HL-60 (cell line): Measurements from ENCODE around the gene ZNF503.
"Not testable (repeated sequence)": the region's sequence is repeated elsewhere in the genome, so short reads cannot be mapped to it uniquely, and the experiment has no call there.

Experiments
- DNase-seq, 2 experiments: peaks; one replicate each; pipeline ENCODE4 v3.0.0-alpha.2; 2010 to 2020; ENCODE audit warnings: low read depth in 1 of 2, low spot score in 1 of 2
- H3K27ac ChIP-seq: fragments of 250-450 bp; sonication (Bioruptor Pico); replicated peaks from 2 replicates; pipeline ENCODE4 v1.5.1; 2020; ENCODE audit warnings: mild to moderate bottlenecking, moderate library complexity
- H3K27me3 ChIP-seq: fragments of 250-450 bp; sonication (Bioruptor Pico); 2 replicates; pipeline ENCODE4 v1.5.1; 2021; ENCODE audit warnings: mild to moderate bottlenecking, moderate library complexity; ENCODE audit not compliant: insufficient read depth, poor library complexity, severe bottlenecking
- H3K4me3 ChIP-seq: replicated peaks from 2 replicates; pipeline ENCODE4 v1.5.1; 2011; ENCODE audit warnings: mild to moderate bottlenecking, control low read depth, low read length; ENCODE audit not compliant: insufficient read depth
- GABPA ChIP-seq: IDR thresholded peaks from 2 replicates; pipeline ENCODE4 v1.6.1; 2012; ENCODE audit warnings: low read depth
- POLR2AphosphoS5 ChIP-seq: IDR thresholded peaks from 2 replicates; pipeline ENCODE4 v1.6.1; 2012; ENCODE audit warnings: low read depth
- SPI1 ChIP-seq: IDR thresholded peaks from 2 replicates; pipeline ENCODE4 v1.6.1; 2012; ENCODE audit warnings: low read depth, mild to moderate bottlenecking, borderline replicate concordance
- TF ChIP-seq, protein P1 (sequence below): IDR thresholded peaks from 2 replicates; pipeline ENCODE4 v1.6.1; 2012; ENCODE audit warnings: low read depth; ENCODE audit not compliant: insufficient replicate concordance
- TF ChIP-seq, protein P2 (sequence below): IDR thresholded peaks from one replicate; pipeline ENCODE4 v1.5.1; 2011; ENCODE audit warnings: low read length, control low read depth, inconsistent platforms; ENCODE audit not compliant: insufficient read depth

ZNF503 gene

DNA sequence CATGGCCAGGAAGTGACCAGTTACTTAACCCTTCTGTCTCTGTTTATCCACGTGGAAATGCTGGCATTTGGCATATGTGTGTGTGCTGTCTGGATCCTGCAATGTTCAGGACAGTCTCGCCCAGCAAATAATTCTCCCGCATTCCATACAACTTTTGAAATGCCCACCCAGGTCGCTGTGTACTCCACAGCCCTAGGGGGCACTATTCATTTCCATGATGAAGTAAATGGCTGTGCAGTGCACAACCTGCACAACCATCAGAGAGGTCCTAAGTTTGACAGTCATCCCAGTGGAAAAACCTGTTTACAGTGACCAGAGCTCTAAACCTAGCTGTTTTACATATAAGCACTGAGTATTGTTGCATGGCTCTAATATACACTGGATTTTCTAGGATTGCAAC, 38.1 kb downstream of the ZNF503 start:
- H3K27me3 ChIP-seq, result no peaks in the 10 kb centered on the region
- TF ChIP-seq, protein P1, sequence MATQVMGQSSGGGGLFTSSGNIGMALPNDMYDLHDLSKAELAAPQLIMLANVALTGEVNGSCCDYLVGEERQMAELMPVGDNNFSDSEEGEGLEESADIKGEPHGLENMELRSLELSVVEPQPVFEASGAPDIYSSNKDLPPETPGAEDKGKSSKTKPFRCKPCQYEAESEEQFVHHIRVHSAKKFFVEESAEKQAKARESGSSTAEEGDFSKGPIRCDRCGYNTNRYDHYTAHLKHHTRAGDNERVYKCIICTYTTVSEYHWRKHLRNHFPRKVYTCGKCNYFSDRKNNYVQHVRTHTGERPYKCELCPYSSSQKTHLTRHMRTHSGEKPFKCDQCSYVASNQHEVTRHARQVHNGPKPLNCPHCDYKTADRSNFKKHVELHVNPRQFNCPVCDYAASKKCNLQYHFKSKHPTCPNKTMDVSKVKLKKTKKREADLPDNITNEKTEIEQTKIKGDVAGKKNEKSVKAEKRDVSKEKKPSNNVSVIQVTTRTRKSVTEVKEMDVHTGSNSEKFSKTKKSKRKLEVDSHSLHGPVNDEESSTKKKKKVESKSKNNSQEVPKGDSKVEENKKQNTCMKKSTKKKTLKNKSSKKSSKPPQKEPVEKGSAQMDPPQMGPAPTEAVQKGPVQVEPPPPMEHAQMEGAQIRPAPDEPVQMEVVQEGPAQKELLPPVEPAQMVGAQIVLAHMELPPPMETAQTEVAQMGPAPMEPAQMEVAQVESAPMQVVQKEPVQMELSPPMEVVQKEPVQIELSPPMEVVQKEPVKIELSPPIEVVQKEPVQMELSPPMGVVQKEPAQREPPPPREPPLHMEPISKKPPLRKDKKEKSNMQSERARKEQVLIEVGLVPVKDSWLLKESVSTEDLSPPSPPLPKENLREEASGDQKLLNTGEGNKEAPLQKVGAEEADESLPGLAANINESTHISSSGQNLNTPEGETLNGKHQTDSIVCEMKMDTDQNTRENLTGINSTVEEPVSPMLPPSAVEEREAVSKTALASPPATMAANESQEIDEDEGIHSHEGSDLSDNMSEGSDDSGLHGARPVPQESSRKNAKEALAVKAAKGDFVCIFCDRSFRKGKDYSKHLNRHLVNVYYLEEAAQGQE, result no peak
- TF ChIP-seq GABPA (no peak), SPI1 (no peak), POLR2AphosphoS5 (no peak)
- TF ChIP-seq, protein P2, sequence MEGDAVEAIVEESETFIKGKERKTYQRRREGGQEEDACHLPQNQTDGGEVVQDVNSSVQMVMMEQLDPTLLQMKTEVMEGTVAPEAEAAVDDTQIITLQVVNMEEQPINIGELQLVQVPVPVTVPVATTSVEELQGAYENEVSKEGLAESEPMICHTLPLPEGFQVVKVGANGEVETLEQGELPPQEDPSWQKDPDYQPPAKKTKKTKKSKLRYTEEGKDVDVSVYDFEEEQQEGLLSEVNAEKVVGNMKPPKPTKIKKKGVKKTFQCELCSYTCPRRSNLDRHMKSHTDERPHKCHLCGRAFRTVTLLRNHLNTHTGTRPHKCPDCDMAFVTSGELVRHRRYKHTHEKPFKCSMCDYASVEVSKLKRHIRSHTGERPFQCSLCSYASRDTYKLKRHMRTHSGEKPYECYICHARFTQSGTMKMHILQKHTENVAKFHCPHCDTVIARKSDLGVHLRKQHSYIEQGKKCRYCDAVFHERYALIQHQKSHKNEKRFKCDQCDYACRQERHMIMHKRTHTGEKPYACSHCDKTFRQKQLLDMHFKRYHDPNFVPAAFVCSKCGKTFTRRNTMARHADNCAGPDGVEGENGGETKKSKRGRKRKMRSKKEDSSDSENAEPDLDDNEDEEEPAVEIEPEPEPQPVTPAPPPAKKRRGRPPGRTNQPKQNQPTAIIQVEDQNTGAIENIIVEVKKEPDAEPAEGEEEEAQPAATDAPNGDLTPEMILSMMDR, result no peak
- no peak overlapping the region for H3K4me3 ChIP-seq
- no peak overlapping the region for H3K27ac ChIP-seq
- no peak for DNase-seq

DNA sequence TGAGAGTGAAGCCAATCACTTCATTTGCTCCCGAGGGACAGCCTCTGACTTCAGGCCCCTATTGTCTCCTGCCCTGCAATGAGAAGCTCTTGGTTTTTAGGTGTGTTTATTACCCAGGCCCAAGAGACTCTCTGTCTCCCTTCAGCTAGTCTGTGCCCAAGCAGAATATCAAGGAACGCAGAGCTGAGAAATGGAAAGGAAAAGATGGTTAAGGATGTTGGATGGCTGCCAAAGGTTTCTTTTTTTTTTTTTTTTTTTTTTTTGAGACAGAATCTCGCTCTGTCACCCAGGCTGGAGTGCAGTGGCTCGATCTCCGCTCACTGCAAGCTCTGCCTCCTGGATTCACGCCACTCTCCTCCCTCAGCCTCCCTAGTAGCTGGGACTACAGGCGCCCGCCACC, 41.7 kb downstream of the ZNF503 start:
- not testable (repeated sequence) for H3K27me3 ChIP-seq, H3K4me3 ChIP-seq, DNase-seq
- peak overlapping the region; percentile 59 for H3K27ac ChIP-seq

DNA sequence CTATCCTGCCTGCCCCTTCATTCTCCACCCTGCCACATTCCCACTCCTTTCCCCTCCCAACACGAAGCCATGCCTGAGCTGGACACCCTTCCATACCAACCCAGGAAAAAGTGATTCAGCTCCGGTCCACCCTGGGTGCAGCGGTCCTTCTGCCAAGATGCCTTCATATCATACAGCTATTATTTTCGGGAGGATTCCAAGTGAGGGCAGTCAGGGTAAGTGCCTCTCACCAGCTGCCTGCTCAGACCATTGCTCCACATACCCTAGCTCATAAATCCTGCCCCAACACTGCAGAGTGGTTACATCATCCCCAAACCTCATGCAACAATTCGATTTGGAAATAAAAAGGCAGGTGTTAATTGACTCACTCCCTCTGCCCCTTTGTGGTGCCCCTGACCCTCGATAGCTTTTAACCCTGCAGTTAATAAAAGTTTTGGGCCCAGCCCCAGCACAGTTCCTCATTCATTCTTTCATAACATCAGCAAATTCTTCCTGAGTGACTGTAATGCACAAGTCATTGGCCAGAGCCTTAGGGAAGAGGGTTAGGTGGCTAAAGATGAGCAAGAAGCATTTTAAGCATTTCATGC, 42.6 kb downstream of the ZNF503 start:
- peak; percentile 95 to 96 for DNase-seq
- peak overlapping the region; percentile 59 for H3K27ac ChIP-seq

DNA sequence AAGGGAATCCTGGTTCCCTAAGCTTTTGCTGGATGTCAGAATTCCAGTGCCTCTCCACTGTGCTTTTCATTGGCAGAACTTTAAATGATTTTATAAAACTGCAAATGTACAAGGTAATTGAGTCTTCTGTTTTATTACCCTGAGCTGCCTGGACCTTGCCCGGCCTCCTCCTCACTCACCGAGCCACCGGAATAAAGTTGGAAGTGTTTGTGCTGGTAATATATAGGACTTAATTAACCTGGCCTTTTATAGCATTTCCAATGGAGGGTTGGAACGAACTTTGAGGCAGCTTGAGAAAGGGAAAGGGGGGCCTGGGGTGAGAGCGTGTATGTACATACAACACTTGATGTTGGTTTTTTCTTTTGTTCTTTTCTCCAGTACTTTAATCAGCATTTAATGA, 43.4 kb downstream of the ZNF503 start:
- no peaks in the 10 kb centered on the region for H3K27me3 ChIP-seq
- no peak overlapping the region for H3K4me3 ChIP-seq
- H3K27ac ChIP-seq, result peak overlapping the region; percentile 46; the same call in 1 of the 2 replicates
- DNase-seq, result no peak
- TF ChIP-seq, protein P1, result no peak
- no peak for TF ChIP-seq POLR2AphosphoS5
- TF ChIP-seq, protein P2, result no peak
- TF ChIP-seq SPI1, result no peak
- TF ChIP-seq GABPA, result no peak

More for the DNA sequence above, 42.6 kb downstream of the ZNF503 start:
- Histone ChIP-seq H3K27me3 (no peaks in the 10 kb centered on the region), H3K4me3 (no peak overlapping the region)
- TF ChIP-seq, protein P1, result no peak
- TF ChIP-seq, protein P2, result no peak
- no peak; the same call in 1 of the 2 replicates for TF ChIP-seq GABPA
- peak; percentile 95 for TF ChIP-seq POLR2AphosphoS5
- TF ChIP-seq SPI1, result peak; percentile 95
